HCT116 (cell line): ENCODE measurements around the gene GRIK3.

ENCODE experiments used
- POLR2A ChIP-seq: IDR thresholded peaks from 2 replicates; pipeline ENCODE4 v1.7.0; 2011; ENCODE audit warnings: borderline replicate concordance; ENCODE audit not compliant: insufficient read depth, insufficient read length; ENCODE audit errors: extremely low read depth
- POLR2AphosphoS5 ChIP-seq: IDR thresholded peaks from 2 replicates; pipeline ENCODE4 v1.6.1; 2011; ENCODE audit warnings: mild to moderate bottlenecking, low read depth, low read length, moderate library complexity
- RAD21 ChIP-seq: IDR thresholded peaks from 2 replicates; pipeline ENCODE4 v1.6.1; 2012; ENCODE audit warnings: low read depth, mild to moderate bottlenecking
- SP1 ChIP-seq: IDR thresholded peaks from 2 replicates; pipeline ENCODE4 v1.6.1; 2012; ENCODE audit warnings: low read depth
- TF ChIP-seq, protein P1 (sequence below), 3 experiments: fragments of 200-600 bp in 1 of 3; sonication (generic) in 1 of 3; IDR thresholded peaks in 2 of 3; conservative IDR thresholded peaks in 1 of 3; 2 replicates each; pipeline ENCODE4 v1.5.1; 2012 to 2017; ENCODE audit warnings: low read depth in 2 of 3, low read length in 2 of 3, antibody characterized with exemption in 1 of 3, borderline replicate concordance in 1 of 3, control low read depth in 1 of 3, mild to moderate bottlenecking in 1 of 3, mixed read lengths in 1 of 3, mixed run types in 1 of 3, moderate library complexity in 1 of 3; ENCODE audit not compliant: insufficient read depth in 1 of 3
- TF ChIP-seq, protein P2 (sequence below): IDR thresholded peaks from 2 replicates; pipeline ENCODE4 v1.6.1; 2012
- TF ChIP-seq, protein P3 (sequence below): IDR thresholded peaks from 2 replicates; pipeline ENCODE4 v1.6.1; 2012

DNA sequence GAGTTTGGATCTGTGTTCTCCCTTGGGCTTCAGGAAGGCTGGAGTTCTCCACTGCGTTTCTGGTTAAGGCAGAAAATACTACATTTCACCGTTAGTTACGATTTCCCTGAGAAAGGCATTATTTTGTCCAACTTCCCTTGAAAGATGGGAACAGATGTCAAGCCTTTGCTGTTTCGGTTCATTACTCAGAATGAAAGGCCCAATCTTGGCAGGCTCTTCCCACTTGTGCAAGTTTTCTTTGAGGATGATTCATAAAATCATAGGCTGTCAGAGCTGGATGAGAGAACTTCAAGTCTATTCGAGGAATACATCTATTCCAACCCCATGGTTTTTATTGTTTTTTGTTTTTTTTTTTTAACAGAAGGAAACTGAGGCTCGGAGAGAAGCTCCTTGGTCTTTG, 205.2 kb downstream of the GRIK3 start:
- TF ChIP-seq, protein P1, sequence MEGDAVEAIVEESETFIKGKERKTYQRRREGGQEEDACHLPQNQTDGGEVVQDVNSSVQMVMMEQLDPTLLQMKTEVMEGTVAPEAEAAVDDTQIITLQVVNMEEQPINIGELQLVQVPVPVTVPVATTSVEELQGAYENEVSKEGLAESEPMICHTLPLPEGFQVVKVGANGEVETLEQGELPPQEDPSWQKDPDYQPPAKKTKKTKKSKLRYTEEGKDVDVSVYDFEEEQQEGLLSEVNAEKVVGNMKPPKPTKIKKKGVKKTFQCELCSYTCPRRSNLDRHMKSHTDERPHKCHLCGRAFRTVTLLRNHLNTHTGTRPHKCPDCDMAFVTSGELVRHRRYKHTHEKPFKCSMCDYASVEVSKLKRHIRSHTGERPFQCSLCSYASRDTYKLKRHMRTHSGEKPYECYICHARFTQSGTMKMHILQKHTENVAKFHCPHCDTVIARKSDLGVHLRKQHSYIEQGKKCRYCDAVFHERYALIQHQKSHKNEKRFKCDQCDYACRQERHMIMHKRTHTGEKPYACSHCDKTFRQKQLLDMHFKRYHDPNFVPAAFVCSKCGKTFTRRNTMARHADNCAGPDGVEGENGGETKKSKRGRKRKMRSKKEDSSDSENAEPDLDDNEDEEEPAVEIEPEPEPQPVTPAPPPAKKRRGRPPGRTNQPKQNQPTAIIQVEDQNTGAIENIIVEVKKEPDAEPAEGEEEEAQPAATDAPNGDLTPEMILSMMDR (IDR thresholded peaks at IDR 0.05 in 2 of 3, conservative IDR thresholded peaks at IDR 0.05 in 1 of 3; ENCODE audit: borderline replicate concordance in 1 of 3, insufficient read depth in 1 of 3, low read depth in 2 of 3, low read length in 2 of 3), result no peak
- TF ChIP-seq POLR2A (no peak), POLR2AphosphoS5 (no peak), RAD21 (no peak), SP1 (no peak)
- TF ChIP-seq, protein P2, sequence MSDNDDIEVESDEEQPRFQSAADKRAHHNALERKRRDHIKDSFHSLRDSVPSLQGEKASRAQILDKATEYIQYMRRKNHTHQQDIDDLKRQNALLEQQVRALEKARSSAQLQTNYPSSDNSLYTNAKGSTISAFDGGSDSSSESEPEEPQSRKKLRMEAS, result no peak
- TF ChIP-seq, protein P3, sequence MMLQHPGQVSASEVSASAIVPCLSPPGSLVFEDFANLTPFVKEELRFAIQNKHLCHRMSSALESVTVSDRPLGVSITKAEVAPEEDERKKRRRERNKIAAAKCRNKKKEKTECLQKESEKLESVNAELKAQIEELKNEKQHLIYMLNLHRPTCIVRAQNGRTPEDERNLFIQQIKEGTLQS, result no peak
